Hypothalamus (tissue), 51 donors: Measurements from ENCODE around the gene PCDHA8.
"Not testable (repeated sequence)": the region's sequence is repeated elsewhere in the genome, so short reads cannot be mapped to it uniquely, and the experiment has no call there.

Source experiments
- DNase-seq, 51 donors: peaks; one replicate each; lab custom pipeline; 2025; lab: John Stamatoyannopoulos, UW

The PCDHA8 gene

GRCh38 chr5:140840978-140841962, at the start of gene PCDHA8:
TSS of gene PCDHA8 (plus strand) at chr5:140841187. CDS start at chr5:140841322, 135 bp downstream.
- DNase-seq: peak in 5 of 51 donors; percentile 19 to 48 (median 35)

- peak in 1 of 51 donors; percentile 3 for DNase-seq
These were observed 46.3 kb upstream of the PCDHA8 start, which contains the start of gene PCDHA2 for GRCh38 chr5:140794595-140795258. TSS of gene PCDHA2 (plus strand) at chr5:140794852.

GRCh38 chr5:140795259-140795641, 45.7 kb upstream of the PCDHA8 start:
- peak in 1 of 51 donors; percentile 26 for DNase-seq

GRCh38 chr5:140796072-140796717, 44.8 kb upstream of the PCDHA8 start:
- DNase-seq: not testable (repeated sequence)

- DNase-seq: no peak
These were observed 44.3 kb upstream of the PCDHA8 start for GRCh38 chr5:140796718-140797095.

GRCh38 chr5:140800816-140801493, 40.0 kb upstream of the PCDHA8 start, which contains the start of gene PCDHA3:
TSS of gene PCDHA3 (plus strand) at chr5:140801057.
- DNase-seq: peak in 1 of 51 donors; percentile 48

GRCh38 chr5:140801494-140801841, 39.5 kb upstream of the PCDHA8 start:
- DNase-seq: peak in 7 of 51 donors; percentile 2 to 36 (median 32)

- not testable (repeated sequence) for DNase-seq
These were observed 38.6 kb upstream of the PCDHA8 start for GRCh38 chr5:140802381-140802780.

- no peak for DNase-seq
These were observed 38.2 kb upstream of the PCDHA8 start for GRCh38 chr5:140802781-140803271.

GRCh38 chr5:140806834-140807775, 33.9 kb upstream of the PCDHA8 start, which contains the start of gene PCDHA4:
TSS of gene PCDHA4 (plus strand) at chr5:140807068.
- peak in 18 of 51 donors; percentile 4 to 64 (median 30) for DNase-seq

GRCh38 chr5:140808241-140808888, 32.6 kb upstream of the PCDHA8 start:
- not testable (repeated sequence) for DNase-seq

- no peak for DNase-seq
These were observed 32.1 kb upstream of the PCDHA8 start for GRCh38 chr5:140808889-140809291.

- peak in 7 of 51 donors; percentile 4 to 44 (median 23) for DNase-seq
These were observed 19.4 kb upstream of the PCDHA8 start, which contains the start of gene PCDHA5 for GRCh38 chr5:140821375-140822280. TSS of gene PCDHA5 (plus strand) at chr5:140821613.

GRCh38 chr5:140822281-140822629, 18.7 kb upstream of the PCDHA8 start:
- no peak for DNase-seq

- DNase-seq: not testable (repeated sequence)
These were observed 18.0 kb upstream of the PCDHA8 start for GRCh38 chr5:140822969-140823368.

GRCh38 chr5:140823475-140823874, 17.5 kb upstream of the PCDHA8 start:
- no peak for DNase-seq

GRCh38 chr5:140827704-140828361, 13.2 kb upstream of the PCDHA8 start, which contains the start of gene PCDHA6:
TSS of gene PCDHA6 (plus strand) at chr5:140827960. CDS start at chr5:140828092, 132 bp downstream.
- peak in 1 of 51 donors; percentile 5 for DNase-seq
